NCI-H1436 treated with DMSO at 0.1 percent for 48 hours (cell line): ENCODE results near the gene SCAND1.
"Not testable (repeated sequence)": the region's sequence is repeated elsewhere in the genome, so short reads cannot be mapped to it uniquely, and the experiment has no call there.

ENCODE experiments used
- DNase-seq: peaks from one replicate; lab custom pipeline; 2025; lab: John Stamatoyannopoulos, UW

Gene SCAND1

GRCh38 chr20:35954200-35954906 lies at the start of gene SCAND1:
SCAND1 (minus strand) TSS chr20:35954502; CDS start chr20:35954284, 218 bp downstream.
- DNase-seq = peak; percentile 78

GRCh38 chr20:36004045-36004444 lies 49.7 kb upstream of the SCAND1 start:
- DNase-seq = no peak

DNA sequence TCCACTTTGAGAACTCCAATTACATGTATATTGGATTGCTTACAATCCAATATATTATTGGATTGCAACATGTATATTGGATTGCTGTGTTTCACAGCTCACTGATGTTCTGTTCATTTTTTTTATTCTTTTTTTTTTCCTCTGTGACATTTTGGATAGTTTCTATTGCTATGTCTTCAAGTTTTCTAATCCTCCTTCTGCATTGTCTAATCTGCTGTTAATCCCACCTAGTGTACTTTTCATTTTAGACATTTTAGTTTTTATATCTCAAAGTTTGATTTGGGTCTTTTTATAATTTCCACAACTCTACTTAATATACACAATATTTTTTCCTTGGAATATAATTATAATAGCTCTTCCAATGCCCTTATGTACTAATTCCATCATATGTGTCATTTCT lies 48.6 kb upstream of the SCAND1 start:
- no peak for DNase-seq

GRCh38 chr20:36001331-36001730 lies 47.0 kb upstream of the SCAND1 start:
- DNase-seq = not testable (repeated sequence)

GRCh38 chr20:35996492-35996891 lies 42.2 kb upstream of the SCAND1 start:
- DNase-seq = not testable (repeated sequence)

DNA sequence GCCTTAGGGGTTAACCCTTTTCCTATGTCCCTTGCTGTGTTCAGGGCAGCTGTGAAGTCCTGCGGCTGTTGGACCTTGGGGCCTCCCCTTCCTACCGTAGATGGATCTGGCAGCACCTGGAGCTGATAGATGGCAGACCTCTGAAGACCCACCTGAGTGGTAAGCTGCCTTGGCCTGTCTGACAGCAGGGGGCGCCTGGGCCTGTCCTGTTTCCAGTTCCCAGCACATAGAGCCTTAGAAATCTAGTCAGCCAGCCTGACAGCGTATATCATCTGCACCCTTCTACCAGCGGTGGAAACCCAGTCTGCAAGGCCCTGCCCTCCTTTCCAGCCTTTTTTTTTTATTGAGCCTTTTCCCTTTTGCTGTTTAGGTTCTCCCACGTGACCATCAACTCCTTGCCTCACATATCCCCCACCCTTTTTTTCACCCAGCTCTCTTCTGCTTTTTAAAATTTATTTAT lies 40.7 kb upstream of the SCAND1 start:
- peak; percentile 48 for DNase-seq

- DNase-seq = peak; percentile 8
Measured at GRCh38 chr20:35992713-35993335, 38.5 kb upstream of the SCAND1 start.

GRCh38 chr20:35991142-35991771 lies 37.0 kb upstream of the SCAND1 start:
- DNase-seq = no peak

DNA sequence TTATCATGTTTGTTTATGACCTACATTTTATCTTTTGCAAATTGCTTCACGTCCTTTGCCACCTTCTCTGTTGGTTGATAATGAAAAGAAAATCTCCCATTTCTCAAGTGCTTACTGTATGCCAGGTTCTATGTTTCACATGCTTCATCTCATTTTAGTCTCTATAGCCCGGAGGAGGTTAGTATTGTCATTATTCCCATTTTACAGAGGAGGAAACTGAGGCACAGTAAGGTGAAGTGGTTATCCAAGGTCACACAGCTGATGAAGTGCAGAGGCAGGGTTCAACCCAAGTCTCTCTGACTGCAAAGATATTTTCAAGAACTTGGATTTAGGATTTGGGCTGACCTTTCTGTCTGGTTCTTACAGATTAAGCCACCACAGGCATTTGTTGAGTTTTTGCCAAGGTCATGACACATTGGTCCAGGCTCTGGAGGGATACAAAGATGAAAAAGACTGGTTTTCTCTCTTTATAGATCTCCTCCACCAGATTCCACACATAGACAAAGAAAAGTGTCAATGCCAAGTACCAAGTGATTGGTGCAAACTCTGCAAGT lies 34.7 kb upstream of the SCAND1 start:
- no peak for DNase-seq

DNA sequence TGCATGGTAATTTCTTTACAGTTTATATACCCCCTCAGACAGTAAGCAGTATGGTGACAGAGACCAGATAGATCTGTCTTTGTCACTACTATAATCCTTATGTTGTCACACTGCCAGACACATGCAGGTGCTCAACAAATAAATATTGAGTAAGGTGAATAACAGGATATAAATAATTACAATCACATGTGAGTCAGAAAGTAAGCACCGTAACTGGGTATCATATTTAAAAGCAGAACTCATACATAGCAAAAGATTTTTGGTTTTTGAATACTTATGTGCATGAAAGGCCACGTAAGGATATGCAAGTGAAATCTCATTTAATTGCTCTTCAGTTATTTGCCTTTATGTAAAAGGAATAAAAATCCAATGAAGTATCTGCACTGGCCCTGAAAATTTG lies 31.5 kb upstream of the SCAND1 start:
- DNase-seq = no peak

DNA sequence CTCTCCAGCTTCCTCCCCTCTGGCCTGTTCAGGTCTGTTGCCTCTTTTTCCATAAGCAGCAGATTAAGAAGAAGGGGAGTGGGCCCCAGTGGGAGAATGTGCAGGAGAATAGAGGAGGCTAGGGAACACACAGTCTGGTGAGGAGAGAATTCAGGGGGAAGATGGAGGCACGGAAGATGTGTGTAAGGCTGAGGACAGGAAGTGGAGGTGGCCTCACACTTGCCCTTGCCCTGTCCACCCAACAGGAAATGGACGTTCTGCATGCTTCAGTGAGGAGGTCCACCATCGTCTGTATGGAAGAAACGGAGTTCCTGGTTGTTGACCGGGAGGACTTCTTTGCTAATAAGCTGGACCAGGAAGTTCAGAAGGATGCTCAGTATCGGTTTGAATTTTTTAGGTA lies 30.1 kb upstream of the SCAND1 start:
- no peak for DNase-seq

GRCh38 chr20:35981969-35982368 lies 27.7 kb upstream of the SCAND1 start:
- no peak for DNase-seq

- no peak for DNase-seq
Measured at GRCh38 chr20:35979544-35979943, 25.2 kb upstream of the SCAND1 start.

DNA sequence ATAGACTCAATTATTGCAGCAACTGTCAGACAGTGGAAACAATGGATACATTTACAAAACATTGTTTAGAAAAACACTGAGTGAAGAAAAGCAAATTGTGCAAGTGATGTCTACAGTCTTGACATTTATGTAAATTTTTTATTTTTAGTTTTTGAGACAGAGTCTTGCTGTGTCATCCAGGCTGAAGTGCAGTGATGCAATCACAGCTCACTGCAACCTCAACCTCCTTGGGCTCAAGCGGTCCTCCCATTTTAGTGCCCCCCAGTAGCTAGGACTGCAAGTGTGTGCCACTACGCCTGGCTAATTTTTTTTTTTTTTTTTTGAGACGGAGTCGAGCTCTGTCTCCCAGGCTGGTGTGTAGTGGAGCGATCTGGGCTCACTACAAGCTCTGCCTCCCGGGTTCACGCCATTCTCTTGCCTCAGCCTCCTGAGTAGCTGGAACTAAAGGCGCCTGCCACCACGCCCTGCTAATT lies 23.8 kb upstream of the SCAND1 start:
- DNase-seq = no peak

- no peak for DNase-seq
Measured at GRCh38 chr20:35975576-35976373, 21.5 kb upstream of the SCAND1 start.

GRCh38 chr20:35974256-35974655 lies 20.0 kb upstream of the SCAND1 start:
- no peak for DNase-seq

DNA sequence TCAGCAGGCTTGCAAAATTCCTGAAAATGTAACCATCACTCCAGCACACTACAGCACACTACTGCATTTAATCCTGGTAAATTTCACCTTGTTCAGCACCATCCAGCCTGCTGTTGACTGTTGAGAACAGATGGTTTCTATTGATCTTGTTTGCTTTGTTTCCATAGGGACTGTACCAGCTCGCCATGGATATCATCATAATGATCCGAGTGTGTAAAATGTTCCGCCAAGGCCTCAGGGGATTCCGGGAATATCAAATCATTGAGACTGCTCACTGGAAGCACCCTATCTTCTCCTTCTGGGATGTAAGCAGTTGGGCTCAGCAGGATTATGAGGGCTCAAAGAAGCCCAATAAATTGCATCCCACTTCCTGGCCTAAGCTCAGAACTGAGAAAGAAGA lies 18.2 kb upstream of the SCAND1 start:
- DNase-seq = no peak

GRCh38 chr20:35971981-35972380 lies 17.7 kb upstream of the SCAND1 start:
- DNase-seq = no peak

DNA sequence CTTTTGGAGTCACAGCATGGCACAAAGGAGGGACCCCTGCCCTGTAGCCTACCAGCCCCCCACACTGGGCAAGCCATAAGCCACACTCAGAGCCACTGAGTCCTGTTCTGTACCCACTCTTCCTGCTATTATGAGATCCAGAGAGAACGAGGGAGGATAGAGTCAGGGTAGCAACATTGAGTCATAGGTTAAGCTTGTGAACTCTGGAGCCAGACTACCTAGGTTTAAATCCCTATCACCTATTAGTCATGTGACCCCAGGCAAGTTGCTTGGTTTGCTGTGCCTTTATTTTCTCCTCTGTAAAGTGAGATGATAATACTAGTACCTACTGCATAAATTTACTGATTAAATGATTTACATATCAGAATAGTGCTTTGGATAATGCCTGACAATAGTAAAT lies 14.6 kb upstream of the SCAND1 start:
- DNase-seq = no peak

DNA sequence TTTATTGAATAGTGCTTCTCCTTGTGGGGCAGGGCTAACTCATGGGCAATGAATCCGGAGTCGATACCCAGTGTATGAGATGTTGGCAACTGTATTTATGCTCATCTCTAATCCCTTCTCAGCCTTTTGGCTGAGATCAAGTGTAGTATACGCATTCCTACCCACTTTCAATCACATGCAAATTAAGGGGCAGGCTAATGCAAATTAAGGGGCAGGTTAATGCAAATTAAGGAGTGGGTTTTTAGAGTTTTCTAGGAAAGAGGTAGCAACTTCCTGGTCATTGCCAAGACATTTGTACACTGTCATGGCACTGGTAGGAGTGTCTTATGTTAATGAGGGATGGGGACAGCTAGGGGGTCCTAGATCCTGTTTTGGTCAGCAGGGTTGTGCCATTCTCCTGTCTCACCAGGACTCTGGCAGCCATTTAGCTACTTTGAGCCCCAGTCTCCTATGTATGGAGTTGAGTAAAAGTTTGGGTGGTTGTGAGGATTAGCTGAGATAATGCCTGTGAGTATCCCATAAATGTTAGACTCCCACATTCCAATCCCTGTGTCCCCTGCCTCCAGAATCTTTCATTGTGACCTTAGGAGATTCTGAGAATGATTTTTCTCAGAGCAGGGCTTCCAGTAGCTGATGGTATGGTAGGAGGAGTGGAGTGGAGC lies 13.8 kb upstream of the SCAND1 start, which contains the start of gene CNBD2:
Gene CNBD2 (plus strand): TSS at position 612 of the 662 bp plus-strand sequence. CDS start 173 bp downstream, outside the sequence.
- DNase-seq = no peak

- DNase-seq = no peak
Measured at GRCh38 chr20:35963878-35964277, 9.6 kb upstream of the SCAND1 start.
